MCF 10A (cell line): Measurements from ENCODE around the gene PLPP3. TPM values are rescaled to one million over a fixed set of nuclear protein-coding genes. Genes with fewer than 3 reads are reported as not detected.
A peak's percentile ranks its signal among the peaks of the same experiment; 100 is the strongest.

ENCODE experiments used
- BruUV-seq: library from RNA; stranded (reverse); fragments of 400-500 nt; replicated peaks from 2 replicates; lab custom pipeline; 2021; lab: Mats Ljungman, UMichigan
- CTCF ChIA-PET: fragments of 300-600 bp; sonication (Branson Sonifier 250); formaldehyde crosslinking; extraction: SDS; loops from one replicate; lab custom pipeline; 2021; ENCODE audit warnings: antibody characterized with exemption, inconsistent platforms; lab: Yijun Ruan, JAX
- POLR2A ChIA-PET: fragments of 300-600, 350-650 bp; sonication (Branson Sonifier 250); formaldehyde crosslinking; extraction: SDS; loops from one replicate; lab custom pipeline; 2020; ENCODE audit warnings: antibody characterized with exemption, inconsistent platforms; lab: Yijun Ruan, JAX
- DNase-seq: peaks from one replicate; pipeline ENCODE4 v3.0.0-alpha.2; 2018; ENCODE audit not compliant: unreplicated experiment
- H3K27ac Mint-ChIP-seq: one replicate; pipeline ENCODE4 v1.8.0; 2022; ENCODE audit warnings: mild to moderate bottlenecking, low read depth, mixed read lengths; ENCODE audit not compliant: unreplicated experiment
- H3K27me3 Mint-ChIP-seq: one replicate; pipeline ENCODE4 v1.8.0; 2022; ENCODE audit warnings: mixed read lengths; ENCODE audit not compliant: insufficient read depth, unreplicated experiment
- H3K36me3 Mint-ChIP-seq: one replicate; pipeline ENCODE4 v1.8.0; 2022; ENCODE audit warnings: mild to moderate bottlenecking, moderate library complexity, mixed read lengths; ENCODE audit not compliant: insufficient read depth, unreplicated experiment
- H3K4me1 Mint-ChIP-seq: one replicate; pipeline ENCODE4 v1.8.0; 2022; ENCODE audit warnings: mixed read lengths; ENCODE audit not compliant: insufficient read depth, unreplicated experiment
- H3K4me3 Mint-ChIP-seq: one replicate; pipeline ENCODE4 v1.8.0; 2022; ENCODE audit warnings: mild to moderate bottlenecking, moderate library complexity, mixed read lengths; ENCODE audit not compliant: unreplicated experiment
- H3K9me3 Mint-ChIP-seq: one replicate; pipeline ENCODE4 v1.8.0; 2022; ENCODE audit warnings: mixed read lengths; ENCODE audit not compliant: unreplicated experiment
- intact Hi-C: fragments of 100-400 bp; cut with micrococcal nuclease; formaldehyde crosslinking; loops from 2 replicates; pipeline ENCODE4 v1.14.1; 2022
- total RNA-seq: library from RNA; stranded (reverse); gene quantifications from 2 replicates; pipeline ENCODE4 v1.2.3, GENCODE V29; 2022
- TF ChIP-seq, protein P1 (sequence below): fragments of 200-600 bp; IDR thresholded peaks from one replicate; pipeline ENCODE4 v1.8.0; 2022; ENCODE audit warnings: antibody characterized with exemption, mild to moderate bottlenecking; ENCODE audit not compliant: unreplicated experiment

PLPP3 gene
- total RNA-seq, 1 experiment from 2014 or later, result 0.84 TPM

DNA sequence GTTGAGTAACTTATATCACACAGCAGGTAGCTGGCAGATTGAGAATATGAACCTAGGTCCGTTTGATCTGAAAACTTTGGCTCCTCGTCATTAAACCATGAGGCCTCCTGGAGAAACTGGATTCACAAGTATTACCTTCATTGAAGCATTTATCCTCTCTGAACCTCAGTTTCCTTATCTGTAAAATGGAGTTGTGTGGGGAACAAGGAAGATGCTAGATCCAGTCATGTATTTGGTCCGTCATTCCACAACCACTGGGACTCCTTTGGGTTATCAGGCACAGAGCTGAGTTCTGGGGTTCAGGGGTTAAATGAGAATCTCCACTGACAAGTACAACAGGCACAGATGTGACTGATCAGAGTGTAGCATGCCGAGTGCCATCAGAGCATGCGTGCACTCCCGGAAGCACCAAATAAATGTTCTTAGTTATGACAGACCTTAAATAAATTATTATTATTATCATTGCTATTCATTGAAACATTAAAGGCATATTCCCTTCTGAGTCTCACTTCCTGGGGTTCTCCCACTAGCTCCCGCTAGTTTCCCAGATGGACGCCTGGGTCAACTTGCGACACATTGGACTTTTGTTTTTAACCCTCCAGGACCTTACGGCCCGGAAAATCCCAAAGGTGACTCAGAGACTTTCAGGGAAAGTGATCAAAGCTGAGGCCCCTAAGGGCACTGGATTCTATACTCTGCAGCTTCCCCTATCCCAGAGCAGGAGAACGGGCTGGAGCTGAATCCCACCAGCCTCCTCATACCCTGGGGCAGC lies 130.6 kb downstream of the PLPP3 start:
- CTCF ChIA-PET, result interaction anchor here (0.6 kb wide), 3 partner anchors 131 to 523 kb away, joined by 3 read pairs; no protein-coding TSS in a partner anchor
- intact Hi-C loops, result no loop called here
- POLR2A ChIA-PET, result no interaction called here
- H3K9me3 Mint-ChIP-seq, result no peaks in the 10 kb centered on the region
- no peaks in the 10 kb centered on the region for H3K4me1 Mint-ChIP-seq
- no peak overlapping the region for H3K4me3 Mint-ChIP-seq
- no peaks in the 10 kb centered on the region for H3K27me3 Mint-ChIP-seq
- peak; percentile 87 for DNase-seq
- TF ChIP-seq, protein P1, sequence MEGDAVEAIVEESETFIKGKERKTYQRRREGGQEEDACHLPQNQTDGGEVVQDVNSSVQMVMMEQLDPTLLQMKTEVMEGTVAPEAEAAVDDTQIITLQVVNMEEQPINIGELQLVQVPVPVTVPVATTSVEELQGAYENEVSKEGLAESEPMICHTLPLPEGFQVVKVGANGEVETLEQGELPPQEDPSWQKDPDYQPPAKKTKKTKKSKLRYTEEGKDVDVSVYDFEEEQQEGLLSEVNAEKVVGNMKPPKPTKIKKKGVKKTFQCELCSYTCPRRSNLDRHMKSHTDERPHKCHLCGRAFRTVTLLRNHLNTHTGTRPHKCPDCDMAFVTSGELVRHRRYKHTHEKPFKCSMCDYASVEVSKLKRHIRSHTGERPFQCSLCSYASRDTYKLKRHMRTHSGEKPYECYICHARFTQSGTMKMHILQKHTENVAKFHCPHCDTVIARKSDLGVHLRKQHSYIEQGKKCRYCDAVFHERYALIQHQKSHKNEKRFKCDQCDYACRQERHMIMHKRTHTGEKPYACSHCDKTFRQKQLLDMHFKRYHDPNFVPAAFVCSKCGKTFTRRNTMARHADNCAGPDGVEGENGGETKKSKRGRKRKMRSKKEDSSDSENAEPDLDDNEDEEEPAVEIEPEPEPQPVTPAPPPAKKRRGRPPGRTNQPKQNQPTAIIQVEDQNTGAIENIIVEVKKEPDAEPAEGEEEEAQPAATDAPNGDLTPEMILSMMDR, result no peak
- H3K36me3 Mint-ChIP-seq, result no peaks in the 10 kb centered on the region
- no peak overlapping the region for H3K27ac Mint-ChIP-seq
- no TSS peak for BruUV-seq

DNA sequence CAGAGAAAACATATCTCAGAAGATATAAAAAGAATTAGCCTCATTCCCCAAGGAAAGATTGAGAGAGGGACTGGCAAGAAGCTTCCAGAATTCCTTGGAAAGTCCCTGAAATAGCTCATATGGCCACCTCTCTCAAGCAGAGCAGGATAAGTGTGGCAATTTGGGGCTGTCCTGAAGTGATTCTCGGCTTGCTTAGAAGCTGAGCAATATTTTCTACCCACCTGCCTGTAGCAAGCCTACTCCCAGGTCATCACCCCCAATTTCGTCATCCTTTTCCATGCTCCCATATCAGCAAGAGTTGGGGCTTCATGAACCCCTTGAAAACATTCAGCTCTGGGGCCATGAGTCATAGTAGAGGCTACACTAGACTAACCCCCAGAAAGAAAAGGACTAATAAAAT lies 131.5 kb downstream of the PLPP3 start:
- H3K27ac Mint-ChIP-seq, result no peak overlapping the region
- POLR2A ChIA-PET, result interaction anchor here (0.6 kb wide), 1 partner anchor 8 kb away, joined by 3 read pairs; no protein-coding TSS in a partner anchor
- CTCF ChIA-PET, result interaction anchor here (0.6 to 0.9 kb wide), 3 partner anchors 15 to 328 kb away, joined by 3 to 4 read pairs (median 3); no protein-coding TSS in a partner anchor
- intact Hi-C loops, result no loop called here
- peak; percentile 21 for DNase-seq
- TF ChIP-seq, protein P1, result no peak
- no peak overlapping the region for H3K4me3 Mint-ChIP-seq
- no peaks in the 10 kb centered on the region for H3K36me3 Mint-ChIP-seq
- H3K9me3 Mint-ChIP-seq, result no peaks in the 10 kb centered on the region
- no peaks in the 10 kb centered on the region for H3K27me3 Mint-ChIP-seq
- no peaks in the 10 kb centered on the region for H3K4me1 Mint-ChIP-seq
- no TSS peak for BruUV-seq

DNA sequence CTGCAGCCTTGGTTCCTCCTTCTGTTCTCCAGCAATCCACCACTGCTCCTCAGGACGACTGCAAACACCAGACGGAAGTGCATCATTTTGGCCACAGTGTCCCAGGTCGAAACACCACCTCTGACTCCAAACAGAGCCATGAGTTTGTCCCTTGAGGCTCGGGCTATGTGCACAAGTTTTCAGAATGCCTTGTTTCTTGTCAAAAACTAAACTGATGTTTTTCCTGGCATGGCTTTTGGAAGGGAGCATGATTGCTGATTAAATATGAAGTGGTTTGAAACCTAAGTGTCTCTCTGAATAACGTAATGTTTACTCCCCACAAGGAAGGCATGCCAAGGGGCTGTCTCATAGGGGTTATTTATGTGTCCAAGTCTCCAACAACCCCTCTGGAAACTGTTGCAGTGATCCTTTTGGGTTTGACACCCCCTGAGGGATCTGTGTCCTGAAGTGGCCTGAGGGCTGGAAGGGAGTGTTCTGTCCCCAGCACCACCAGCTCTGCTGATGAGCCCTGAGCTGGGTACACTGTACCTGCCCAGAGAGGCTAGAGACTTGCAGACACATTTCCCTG lies 132.7 kb downstream of the PLPP3 start:
- Mint-ChIP-seq H3K27me3 (no peaks in the 10 kb centered on the region), H3K9me3 (no peaks in the 10 kb centered on the region), H3K27ac (no peak overlapping the region), H3K36me3 (no peaks in the 10 kb centered on the region), H3K4me1 (no peaks in the 10 kb centered on the region), H3K4me3 (no peak overlapping the region)
- no TSS peak for BruUV-seq
- CTCF ChIA-PET, result no interaction called here
- TF ChIP-seq, protein P1, result no peak
- POLR2A ChIA-PET, result no interaction called here
- DNase-seq, result peak; percentile 14
- intact Hi-C loops, result no loop called here

DNA sequence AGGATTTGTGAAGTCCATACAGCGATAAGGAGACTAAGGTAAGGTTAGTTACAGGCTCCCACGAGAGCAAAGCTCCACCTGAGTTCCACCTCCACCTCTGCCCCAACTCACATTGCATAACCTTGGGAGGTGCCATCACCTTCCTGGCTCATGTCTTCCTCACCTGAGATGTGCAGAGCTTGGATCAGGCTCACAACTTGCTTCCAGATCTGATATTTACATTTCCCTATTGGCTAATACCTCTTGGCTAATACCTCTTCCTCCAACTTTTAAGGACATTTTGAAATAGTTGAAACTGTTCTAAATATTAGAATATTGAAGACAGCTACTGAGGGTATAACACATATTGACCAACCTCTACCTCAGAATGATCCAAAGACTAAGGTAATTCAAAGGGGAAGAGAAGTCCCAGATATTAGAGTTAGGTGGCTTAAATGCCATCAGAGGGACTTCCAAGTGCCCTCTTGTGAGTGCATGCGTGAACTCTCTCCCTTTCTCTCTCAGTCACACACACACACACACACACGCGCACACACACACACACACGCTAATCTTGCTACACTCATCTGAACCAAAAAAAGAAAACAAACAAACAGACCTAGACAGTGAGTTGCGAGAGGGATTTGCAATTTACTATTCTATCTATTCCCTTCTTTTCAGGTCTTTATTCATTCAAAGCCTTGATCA lies 134.3 kb downstream of the PLPP3 start:
- Mint-ChIP-seq H3K9me3 (no peaks in the 10 kb centered on the region), H3K4me1 (no peaks in the 10 kb centered on the region), H3K36me3 (no peaks in the 10 kb centered on the region), H3K27me3 (no peaks in the 10 kb centered on the region), H3K27ac (no peak overlapping the region), H3K4me3 (no peak overlapping the region)
- peak; percentile 38 for DNase-seq
- TF ChIP-seq, protein P1, result no peak
- POLR2A ChIA-PET, result interaction anchor here (0.8 kb wide), 1 partner anchor 9 kb away, joined by 4 read pairs; no protein-coding TSS in a partner anchor
- intact Hi-C loops, result no loop called here
- no TSS peak for BruUV-seq
- CTCF ChIA-PET, result interaction anchor here (1.1 kb wide), 1 partner anchor 9 kb away, joined by 3 read pairs; no protein-coding TSS in a partner anchor
